B cell (primary cell): ENCODE measurements around the gene IL7R. TPM values are rescaled to one million over a fixed set of nuclear protein-coding genes. Genes with fewer than 3 reads are reported as not detected.
A peak's percentile ranks its signal among the peaks of the same experiment; 100 is the strongest.

Source experiments
- ATAC-seq: fragments of 200-7000 bp; cut with Tn5 transposase; one replicate; pipeline ENCODE4 v1.10.0; 2021; ENCODE audit warnings: low read depth, mild to moderate bottlenecking, moderate number of reproducible peaks, moderate library complexity
- CTCF ChIA-PET: fragments of 350-600 bp; sonication (Branson Sonifier 250); formaldehyde crosslinking; loops from one replicate; lab custom pipeline; 2021; ENCODE audit warnings: antibody characterized with exemption, inconsistent platforms; lab: Charles Lee
- POLR2A ChIA-PET: fragments of 350-600 bp; sonication (Branson Sonifier 250); formaldehyde crosslinking; loops from one replicate; lab custom pipeline; 2021; ENCODE audit warnings: antibody characterized with exemption; lab: Charles Lee
- DNase-seq: peaks from one replicate; pipeline ENCODE4 v3.0.0; 2013
- H2AFZ ChIP-seq: 2 replicates; pipeline ENCODE4 v1.6.1; 2012; ENCODE audit warnings: mild to moderate bottlenecking, low read depth, low read length; ENCODE audit not compliant: insufficient read depth, poor library complexity, severe bottlenecking
- H3K27ac ChIP-seq, 2 donors: 1 replicate in 1 of 2; 2 replicates in 1 of 2; pipeline ENCODE4 v1.5.1; 2012 to 2013; ENCODE audit warnings: low read length in 2 of 2, mild to moderate bottlenecking in 2 of 2, moderate library complexity in 1 of 2
- H3K27me3 ChIP-seq, 4 experiments: fragments of 200-600 bp in 1 of 4; sonication (generic) in 1 of 4; replicated peaks in 1 of 4; 1 replicate in 2 of 4; 2 replicates in 2 of 4; pipeline versions ENCODE4 v1.6.1 to v1.7.0; 2013 to 2016; ENCODE audit warnings: low read length in 3 of 4, mild to moderate bottlenecking in 2 of 4, mixed read lengths in 1 of 4, moderate library complexity in 1 of 4; ENCODE audit not compliant: insufficient read depth in 4 of 4, control insufficient read depth in 3 of 4; ENCODE audit errors: control extremely low read depth in 1 of 4
- H3K36me3 ChIP-seq, 2 experiments: replicated peaks in 1 of 2; 1 replicate in 1 of 2; 2 replicates in 1 of 2; pipeline versions ENCODE4 v1.6.1 to v1.7.1; 2013; ENCODE audit warnings: low read length in 1 of 2; ENCODE audit not compliant: insufficient read depth in 2 of 2, control insufficient read depth in 1 of 2; ENCODE audit errors: control extremely low read depth in 1 of 2, extremely low read depth in 1 of 2
- H3K4me1 ChIP-seq, 2 donors: fragments of 200-600 bp in 1 of 2; sonication (generic) in 1 of 2; 1 replicate in 1 of 2; 2 replicates in 1 of 2; pipeline versions ENCODE4 v1.5.1 to v1.6.1; 2013 to 2017; ENCODE audit warnings: low read length in 2 of 2; ENCODE audit not compliant: control insufficient read depth in 2 of 2, insufficient read depth in 2 of 2
- H3K4me2 ChIP-seq: replicated peaks from 2 replicates; pipeline ENCODE3; 2012; ENCODE audit warnings: mild to moderate bottlenecking, low read depth, low read length; ENCODE audit not compliant: poor library complexity, severe bottlenecking
- H3K4me3 ChIP-seq, 5 experiments: fragments of 200-600 bp in 1 of 5; sonication (generic) in 1 of 5; 1 replicate in 3 of 5; 2 replicates in 2 of 5; pipeline versions ENCODE4 v1.5.1 to v1.7.0; 2011 to 2016; ENCODE audit warnings: low read length in 4 of 5, mild to moderate bottlenecking in 4 of 5, low read depth in 2 of 5, control low read depth in 1 of 5, moderate library complexity in 1 of 5; ENCODE audit not compliant: insufficient read depth in 1 of 5; ENCODE audit errors: control extremely low read depth in 1 of 5, extremely low read depth in 1 of 5
- H3K79me2 ChIP-seq: fragments of 200-600 bp; sonication (generic); one replicate; pipeline ENCODE4 v1.6.0; 2016; ENCODE audit warnings: low read length; ENCODE audit not compliant: control insufficient read depth, insufficient read depth
- H3K9ac ChIP-seq: fragments of 200-600 bp; sonication (generic); 2 replicates; pipeline ENCODE4 v1.6.1; 2017; ENCODE audit warnings: mild to moderate bottlenecking, low read length, moderate library complexity
- H3K9me3 ChIP-seq, 3 donors: one replicate each; pipeline versions ENCODE4 v1.6.1 to v1.7.1; 2013; ENCODE audit warnings: low read length in 2 of 3; ENCODE audit not compliant: control insufficient read depth in 2 of 3, insufficient read depth in 1 of 3; ENCODE audit errors: control extremely low read depth in 1 of 3
- H4K20me1 ChIP-seq: 2 replicates; pipeline ENCODE4 v1.6.0; 2012; ENCODE audit warnings: mild to moderate bottlenecking, low read length; ENCODE audit not compliant: insufficient read depth, control insufficient read depth, poor library complexity, severe bottlenecking
- H3K27ac Mint-ChIP-seq: one replicate; pipeline ENCODE4 v1.8.0; 2021; ENCODE audit warnings: mixed read lengths
- H3K27me3 Mint-ChIP-seq: one replicate; pipeline ENCODE4 v1.8.0; 2021; ENCODE audit warnings: mixed read lengths
- H3K4me1 Mint-ChIP-seq: one replicate; pipeline ENCODE4 v1.8.0; 2021; ENCODE audit warnings: mixed read lengths
- H3K4me3 Mint-ChIP-seq: one replicate; pipeline ENCODE4 v1.8.0; 2021; ENCODE audit warnings: mixed read lengths
- H3K9me3 Mint-ChIP-seq: one replicate; pipeline ENCODE4 v1.8.0; 2022; ENCODE audit warnings: mixed read lengths; ENCODE audit not compliant: insufficient read depth
- EZH2 ChIP-seq: IDR thresholded peaks from 2 replicates; pipeline ENCODE4 v1.6.1; 2012; ENCODE audit warnings: borderline replicate concordance, low read depth, mild to moderate bottlenecking, moderate library complexity, low read length; ENCODE audit not compliant: insufficient read depth, poor library complexity, severe bottlenecking
- WGBS: methylation state at CpG from one replicate; pipeline ENCODE4 v1.1.5; 2013; ENCODE audit warnings: missing lambda C conversion rate; ENCODE audit not compliant: insufficient coverage; 5-methylcytosine and 5-hydroxymethylcytosine counted together
- intact Hi-C: fragments of 100-400 bp; cut with micrococcal nuclease; formaldehyde crosslinking; loops from one replicate; pipeline ENCODE4 v1.10.0; 2022
- polyA minus RNA-seq: library from RNA; depleted of rRNA, polyadenylated mRNA; stranded (reverse); fragments of >200 nt; gene quantifications from 2 replicates; pipeline ENCODE4 v1.2.3, GENCODE V29; 2012
- polyA plus RNA-seq: library from polyadenylated mRNA; depleted of rRNA; stranded (reverse); fragments of >200 nt; gene quantifications from 2 replicates; pipeline ENCODE4 v1.2.3, GENCODE V29; 2012
- total RNA-seq, 2 donors: library from RNA; stranded (reverse); fragments of 120-200 nt in 1 of 2; gene quantifications; 1 replicate in 1 of 2; 2 replicates in 1 of 2; pipeline versions ENCODE4 v1.2.3 to v1.2.4, GENCODE V29; 2013 to 2022
- TF ChIP-seq, protein P1 (sequence below): fragments of 200-600 bp; IDR thresholded peaks from one replicate; pipeline ENCODE4 v1.8.0; 2022; ENCODE audit warnings: antibody characterized with exemption, mild to moderate bottlenecking

The IL7R gene, protein sequence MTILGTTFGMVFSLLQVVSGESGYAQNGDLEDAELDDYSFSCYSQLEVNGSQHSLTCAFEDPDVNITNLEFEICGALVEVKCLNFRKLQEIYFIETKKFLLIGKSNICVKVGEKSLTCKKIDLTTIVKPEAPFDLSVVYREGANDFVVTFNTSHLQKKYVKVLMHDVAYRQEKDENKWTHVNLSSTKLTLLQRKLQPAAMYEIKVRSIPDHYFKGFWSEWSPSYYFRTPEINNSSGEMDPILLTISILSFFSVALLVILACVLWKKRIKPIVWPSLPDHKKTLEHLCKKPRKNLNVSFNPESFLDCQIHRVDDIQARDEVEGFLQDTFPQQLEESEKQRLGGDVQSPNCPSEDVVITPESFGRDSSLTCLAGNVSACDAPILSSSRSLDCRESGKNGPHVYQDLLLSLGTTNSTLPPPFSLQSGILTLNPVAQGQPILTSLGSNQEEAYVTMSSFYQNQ
- 1.4 and 2.4 TPM in 2 replicates for total RNA-seq
- 2.6 TPM for total RNA-seq (2013)
- 2.4 and 4.0 TPM in 2 replicates for polyA plus RNA-seq
- 2.8 and 17.3 TPM in 2 replicates for polyA minus RNA-seq

GRCh38 chr5:35856765-35857351 lies at the start of gene IL7R:
Gene IL7R (plus strand): TSS chr5:35856891. CDS start chr5:35856978, 87 bp downstream.
- POLR2A ChIA-PET: no interaction called here
- CTCF ChIA-PET: no interaction called here
- Histone ChIP-seq H3K27me3 (no peaks in the 10 kb centered on the region), H3K79me2 (no peaks in the 10 kb centered on the region), H3K36me3 (peaks cover 0 to 1% of the 10 kb centered on the region in 2 experiments), H3K9me3 (no peaks in the 10 kb centered on the region), H3K4me3 (peak within 1 kb of the TSS in 2 of 5 experiments; percentile 13 to 47), H3K4me1 (peaks cover 17 to 33% of the 10 kb centered on the region in 2 donors), H3K27ac (no peak within 1 kb of the TSS), H3K4me2 (peak within 1 kb of the TSS; percentile 40), H3K9ac (no peak within 1 kb of the TSS), H2AFZ (no peak within 1 kb of the TSS), H4K20me1 (no peaks in the 10 kb centered on the region)
- no peak for ATAC-seq
- Mint-ChIP-seq H3K4me3 (no peak within 1 kb of the TSS), H3K9me3 (no peaks in the 10 kb centered on the region), H3K27ac (no peak within 1 kb of the TSS), H3K4me1 (peaks cover 28% of the 10 kb centered on the region), H3K27me3 (peaks cover 3% of the 10 kb centered on the region)
- intact Hi-C loops: no loop called here
- TF ChIP-seq, protein P1, sequence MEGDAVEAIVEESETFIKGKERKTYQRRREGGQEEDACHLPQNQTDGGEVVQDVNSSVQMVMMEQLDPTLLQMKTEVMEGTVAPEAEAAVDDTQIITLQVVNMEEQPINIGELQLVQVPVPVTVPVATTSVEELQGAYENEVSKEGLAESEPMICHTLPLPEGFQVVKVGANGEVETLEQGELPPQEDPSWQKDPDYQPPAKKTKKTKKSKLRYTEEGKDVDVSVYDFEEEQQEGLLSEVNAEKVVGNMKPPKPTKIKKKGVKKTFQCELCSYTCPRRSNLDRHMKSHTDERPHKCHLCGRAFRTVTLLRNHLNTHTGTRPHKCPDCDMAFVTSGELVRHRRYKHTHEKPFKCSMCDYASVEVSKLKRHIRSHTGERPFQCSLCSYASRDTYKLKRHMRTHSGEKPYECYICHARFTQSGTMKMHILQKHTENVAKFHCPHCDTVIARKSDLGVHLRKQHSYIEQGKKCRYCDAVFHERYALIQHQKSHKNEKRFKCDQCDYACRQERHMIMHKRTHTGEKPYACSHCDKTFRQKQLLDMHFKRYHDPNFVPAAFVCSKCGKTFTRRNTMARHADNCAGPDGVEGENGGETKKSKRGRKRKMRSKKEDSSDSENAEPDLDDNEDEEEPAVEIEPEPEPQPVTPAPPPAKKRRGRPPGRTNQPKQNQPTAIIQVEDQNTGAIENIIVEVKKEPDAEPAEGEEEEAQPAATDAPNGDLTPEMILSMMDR: no peak
- TF ChIP-seq EZH2: no peak
- DNase-seq: peak; percentile 9
- WGBS: no CpG with 5 or more reads among the region's 1 CpG

DNA sequence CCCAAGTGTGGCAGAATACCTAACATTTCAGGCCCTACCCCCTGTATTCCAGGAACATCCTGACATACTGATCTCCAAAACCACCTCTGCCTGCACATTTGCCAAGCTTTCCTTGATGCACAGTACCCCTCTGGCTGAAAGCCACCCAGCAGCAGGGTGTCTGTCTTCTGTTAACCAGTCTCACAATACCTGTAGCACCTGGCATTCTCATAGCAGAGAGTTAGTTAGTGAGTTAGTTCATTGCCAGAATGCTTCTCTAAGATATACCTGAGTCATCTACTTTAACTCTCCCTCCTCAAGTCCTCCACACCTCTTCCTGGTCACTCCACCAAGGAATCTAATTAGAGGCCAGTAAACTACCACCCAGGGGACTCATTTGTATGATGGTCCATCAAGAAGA lies 46.1 kb upstream of the IL7R start:
- Histone ChIP-seq H3K4me3 (no peak overlapping the region), H3K9ac (no peak overlapping the region), H3K27me3 (no peaks in the 10 kb centered on the region), H2AFZ (no peak overlapping the region), H4K20me1 (no peaks in the 10 kb centered on the region), H3K27ac (no peak overlapping the region), H3K9me3 (no peaks in the 10 kb centered on the region), H3K79me2 (no peaks in the 10 kb centered on the region), H3K36me3 (no peaks in the 10 kb centered on the region), H3K4me2 (no peak overlapping the region), H3K4me1 (no peaks in the 10 kb centered on the region)
- no peak for DNase-seq
- Mint-ChIP-seq H3K9me3 (no peaks in the 10 kb centered on the region), H3K4me3 (no peak overlapping the region), H3K4me1 (no peaks in the 10 kb centered on the region), H3K27ac (no peak overlapping the region), H3K27me3 (no peaks in the 10 kb centered on the region)
- TF ChIP-seq, protein P1: no peak
- ChIA-PET POLR2A (no interaction called here), CTCF (interaction anchor here (0.7 kb wide), 1 partner anchor 22 kb away, joined by 6 read pairs; no protein-coding TSS in a partner anchor)
- no peak for ATAC-seq
- intact Hi-C loops: no loop called here
